HG02938 (cell line): ENCODE measurements around the gene GDPD1.
"Not testable (repeated sequence)": the region's sequence is repeated elsewhere in the genome, so short reads cannot be mapped to it uniquely, and the experiment has no call there.

Experiments used
- ATAC-seq: cut with Tn5 transposase; IDR thresholded peaks from one replicate; pipeline ENCODE4 v1.9.1; 2021; ENCODE audit warnings: mild to moderate bottlenecking, moderate library complexity; ENCODE audit not compliant: unreplicated experiment

GDPD1 gene

DNA sequence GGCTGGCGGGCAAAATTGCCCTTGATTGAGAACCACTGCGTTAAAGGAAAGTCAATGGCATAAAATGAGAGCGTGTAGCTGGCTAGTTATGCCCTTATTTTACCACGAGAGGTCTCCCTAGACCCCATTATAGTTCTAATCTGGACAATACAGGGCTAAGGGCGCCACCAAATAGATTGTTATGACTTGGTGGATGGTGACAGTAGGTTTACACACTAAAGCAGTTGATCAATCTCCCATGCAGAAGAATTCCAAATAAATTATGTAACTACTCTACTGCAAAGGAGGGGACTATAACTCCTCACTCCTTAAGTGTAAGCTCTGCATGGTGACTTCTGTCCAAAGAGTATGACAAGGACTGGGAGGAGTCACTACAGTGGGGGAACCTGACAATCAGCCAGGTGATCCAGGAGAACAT, 90.7 kb downstream of the GDPD1 start:
- ATAC-seq: no peak

DNA sequence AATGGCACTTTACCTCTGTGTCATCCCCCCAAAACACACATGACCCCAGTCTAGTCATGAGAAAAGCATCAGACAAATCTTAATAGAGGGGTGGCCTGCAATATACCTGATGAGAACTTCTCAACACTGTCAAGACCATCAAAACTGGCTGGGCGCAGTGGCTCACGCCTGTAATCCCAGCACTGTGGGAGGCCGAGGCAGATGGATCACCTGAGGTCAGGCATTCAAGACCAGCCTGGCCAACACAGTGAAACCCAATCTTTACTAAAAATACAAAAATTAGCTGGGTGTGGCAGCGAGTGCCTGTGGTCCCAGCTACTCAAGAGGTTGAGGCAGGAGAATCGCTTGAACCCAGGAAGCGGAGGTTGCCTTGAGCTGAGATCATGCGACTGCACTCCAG, 91.2 kb downstream of the GDPD1 start:
- ATAC-seq: not testable (repeated sequence)

DNA sequence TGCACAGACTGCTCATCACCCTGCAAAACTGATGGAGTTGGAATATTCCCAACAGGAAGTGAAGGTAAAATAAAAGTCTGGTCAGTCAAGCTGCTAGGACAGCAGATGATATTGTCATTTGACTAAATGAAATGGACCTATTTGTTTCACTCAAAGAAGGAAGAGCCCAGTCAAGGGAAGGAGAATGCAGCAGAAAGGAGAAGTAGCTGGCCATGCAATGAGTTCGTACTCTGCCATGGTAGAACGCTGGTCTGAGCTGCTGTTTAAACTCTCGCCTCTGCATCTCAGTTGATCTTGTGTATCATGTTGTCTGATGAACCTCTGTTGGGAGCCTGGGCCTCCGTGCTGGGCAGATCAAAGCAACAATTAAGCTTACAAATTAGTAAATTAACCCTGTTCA, 95.6 kb downstream of the GDPD1 start:
- ATAC-seq: no peak
